ENCODE measurements around the gene MMP17.
"Not testable (repeated sequence)": the region's sequence is repeated elsewhere in the genome, so short reads cannot be mapped to it uniquely, and the experiment has no call there.

The MMP17 gene

DNA sequence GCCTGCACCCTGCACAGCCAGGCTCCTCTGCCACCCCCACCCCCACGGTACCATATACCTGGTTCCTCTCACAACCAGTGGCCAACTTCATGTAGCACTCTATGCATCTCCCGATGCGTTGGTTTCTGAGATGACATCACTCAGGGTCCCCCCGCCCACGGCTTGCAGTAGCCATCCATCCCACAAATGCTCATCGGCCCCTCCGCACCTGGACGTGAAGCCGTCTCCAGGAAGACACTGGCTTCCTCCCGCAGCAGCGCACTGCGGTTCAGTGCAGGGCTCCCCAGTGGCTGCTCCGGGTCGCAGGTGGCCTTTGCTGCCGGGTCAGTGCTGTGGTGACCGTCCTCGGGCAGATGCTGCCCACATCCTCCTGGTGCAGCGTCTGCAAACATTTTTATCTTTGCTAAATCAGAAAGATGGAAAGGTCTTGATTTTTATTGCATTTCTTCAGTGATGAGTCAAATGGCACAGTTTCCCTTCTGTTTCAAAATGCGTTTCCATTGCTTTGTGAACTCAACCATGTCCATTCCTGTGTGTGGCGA is 27.5 kb upstream of the MMP17 start:
- DNase-seq, result no peak

DNA sequence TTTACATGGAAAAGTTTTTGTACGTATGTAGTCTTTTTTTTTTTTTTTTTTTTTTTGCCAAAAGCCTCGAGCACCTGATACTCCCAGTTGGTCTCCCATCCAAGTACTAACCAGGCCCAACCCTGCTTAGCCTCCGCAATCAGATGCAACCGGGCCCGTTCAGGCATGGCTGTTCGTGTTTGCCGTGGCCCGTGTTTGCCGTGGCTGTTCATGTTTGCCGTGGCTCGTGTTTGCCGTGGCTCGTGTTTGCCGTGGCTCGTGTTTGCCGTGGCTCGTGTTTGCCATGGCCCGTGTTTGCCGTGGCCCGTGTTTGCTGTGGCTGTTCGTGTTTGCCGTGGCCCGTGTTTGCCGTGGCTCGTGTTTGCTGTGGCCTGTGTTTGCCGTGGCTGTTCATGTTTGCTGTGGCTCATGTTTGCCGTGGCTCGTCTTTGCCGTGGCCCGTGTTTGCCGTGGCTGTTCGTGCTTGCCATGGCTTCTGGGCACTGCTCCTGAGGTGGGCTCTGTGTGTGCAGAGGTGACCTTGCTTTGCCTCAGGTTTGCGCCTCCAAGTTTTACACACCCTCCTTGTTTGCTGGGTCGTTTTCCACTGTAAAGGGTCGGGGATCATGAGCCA is 26.8 kb upstream of the MMP17 start:
- no peak for DNase-seq

DNA sequence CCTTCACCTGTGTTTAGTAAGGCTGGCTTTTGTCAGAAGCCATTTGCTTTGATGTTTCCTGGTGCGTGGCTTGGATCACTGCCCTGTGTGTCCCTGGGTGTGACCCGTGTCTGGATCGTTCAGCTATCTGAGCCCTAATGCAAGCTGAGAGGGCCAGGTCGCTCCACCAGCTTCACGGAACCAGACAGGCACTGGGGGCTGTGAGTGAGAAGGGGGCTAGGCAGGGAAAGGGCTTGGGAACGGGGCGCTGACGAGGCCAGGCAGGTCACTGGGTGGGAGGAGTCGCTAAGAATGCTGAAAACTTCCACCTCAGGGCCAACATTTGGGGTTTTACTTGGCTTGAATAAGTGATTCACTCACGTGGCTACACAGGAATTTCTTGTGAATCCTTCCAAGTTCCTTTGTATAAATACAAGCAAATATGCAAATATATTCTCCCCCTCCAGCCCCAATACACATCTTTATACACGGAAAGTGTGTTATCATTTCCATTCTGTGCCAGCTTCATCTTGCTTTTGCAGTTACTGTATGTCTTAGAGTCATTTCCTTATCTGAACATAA is 24.2 kb upstream of the MMP17 start:
- DNase-seq, result peak in 3 of 4 experiments; percentile 11 to 38 (median 35)

DNA sequence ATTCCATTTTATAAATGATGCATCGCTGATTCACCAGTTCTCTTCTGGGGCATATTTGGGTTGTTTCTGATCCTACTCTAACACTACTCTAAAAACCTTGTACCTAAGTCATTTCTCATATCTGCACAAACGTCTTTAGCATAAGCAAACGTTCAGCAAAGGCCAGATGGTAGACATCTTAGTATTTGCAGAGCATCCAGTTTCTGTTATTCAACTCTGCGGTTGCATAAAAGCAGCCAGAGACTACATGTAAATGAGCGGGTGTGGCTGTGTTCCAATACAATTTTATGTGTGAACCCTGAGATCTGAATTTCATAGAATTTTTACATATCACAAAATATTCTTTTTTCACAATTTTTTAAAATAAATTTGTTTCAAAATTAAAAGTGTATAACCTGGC is 22.8 kb upstream of the MMP17 start:
- DNase-seq, result no peak

DNA sequence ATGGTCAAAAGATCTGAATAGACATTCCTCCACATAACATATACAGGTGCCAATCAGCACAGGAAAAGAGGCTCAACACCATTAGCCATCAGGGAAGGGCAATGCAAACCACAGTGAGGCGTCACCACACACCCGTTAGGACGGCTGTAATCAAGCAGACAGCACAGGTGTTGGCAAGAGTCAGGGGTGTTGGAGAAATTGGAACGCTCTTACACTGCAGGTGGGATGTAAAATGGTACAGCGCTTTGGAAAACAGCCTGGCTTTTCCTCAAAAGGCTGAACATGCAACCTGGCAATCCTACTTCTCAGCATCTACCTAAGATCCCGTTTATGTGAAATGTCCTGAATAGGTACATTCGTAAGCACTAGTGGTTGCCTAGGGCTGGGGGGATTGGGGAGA is 21.5 kb upstream of the MMP17 start:
- no peak for DNase-seq

DNA sequence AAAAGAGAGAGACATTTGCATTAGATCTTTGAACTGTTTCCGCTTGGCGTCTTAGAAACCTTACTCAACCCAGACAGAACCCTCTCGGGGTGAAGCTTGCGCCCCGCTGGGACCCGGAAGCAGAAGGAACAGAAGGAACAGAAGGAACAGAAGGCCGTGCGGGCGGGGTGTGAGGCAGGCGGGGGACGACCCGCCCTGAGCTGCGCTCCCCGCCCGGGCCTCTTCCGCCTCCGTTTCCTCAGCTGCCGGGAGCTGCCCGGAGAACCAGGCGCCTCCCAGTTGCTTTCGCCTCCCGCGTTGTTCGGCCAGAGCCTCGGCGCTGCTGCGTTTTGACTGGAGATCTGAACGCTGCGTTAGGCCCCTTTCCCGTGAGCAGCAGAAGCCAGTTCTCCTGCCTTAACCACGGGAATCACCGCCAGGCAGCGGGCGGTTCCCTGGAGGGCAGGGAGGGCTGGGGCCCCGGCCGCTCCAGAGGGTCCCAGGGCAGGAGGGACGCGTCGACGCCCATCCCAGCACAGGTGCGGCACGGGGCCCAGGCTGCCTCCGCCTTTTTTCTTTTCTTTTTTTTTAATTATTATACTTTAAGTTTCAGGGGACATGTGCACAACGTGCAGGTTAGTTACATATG is 19.3 kb upstream of the MMP17 start:
- DNase-seq, result peak; percentile 56 to 83 (median 68)

DNA sequence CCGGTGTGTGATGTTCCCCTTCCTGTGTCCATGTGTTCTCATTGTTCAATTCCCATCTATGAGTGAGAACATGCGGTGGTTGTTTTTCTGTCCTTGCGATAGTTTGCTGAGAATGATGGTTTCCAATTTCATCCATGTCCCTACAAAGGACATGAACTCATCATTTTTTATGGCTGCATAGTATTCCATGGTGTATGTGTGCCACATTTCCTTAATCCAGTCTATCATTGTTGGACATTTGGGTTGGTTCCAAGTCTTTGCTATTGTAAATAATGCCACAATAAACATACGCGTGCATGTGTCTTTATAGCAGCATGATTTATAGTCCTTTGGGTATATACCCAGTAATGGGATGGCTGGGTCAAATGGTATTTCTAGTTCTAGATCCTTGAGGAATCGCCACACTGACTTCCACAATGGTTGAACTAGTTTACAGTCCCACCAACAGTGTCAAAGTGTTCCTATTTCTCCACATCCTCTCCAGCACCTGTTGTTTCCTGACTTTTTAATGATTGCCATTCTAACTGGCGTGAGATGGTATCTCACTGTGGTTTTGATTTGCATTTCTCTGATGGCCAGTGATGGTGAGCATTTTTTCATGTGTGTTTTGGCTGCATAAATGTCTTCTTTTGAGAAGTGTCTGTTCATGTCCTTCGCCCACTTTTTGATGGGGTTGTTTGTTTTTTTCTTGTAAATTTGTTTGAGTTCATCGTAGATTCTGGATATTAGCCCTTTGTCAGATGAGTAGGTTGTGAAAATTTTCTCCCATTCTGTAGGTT is 18.5 kb upstream of the MMP17 start:
- not testable (repeated sequence) for DNase-seq

DNA sequence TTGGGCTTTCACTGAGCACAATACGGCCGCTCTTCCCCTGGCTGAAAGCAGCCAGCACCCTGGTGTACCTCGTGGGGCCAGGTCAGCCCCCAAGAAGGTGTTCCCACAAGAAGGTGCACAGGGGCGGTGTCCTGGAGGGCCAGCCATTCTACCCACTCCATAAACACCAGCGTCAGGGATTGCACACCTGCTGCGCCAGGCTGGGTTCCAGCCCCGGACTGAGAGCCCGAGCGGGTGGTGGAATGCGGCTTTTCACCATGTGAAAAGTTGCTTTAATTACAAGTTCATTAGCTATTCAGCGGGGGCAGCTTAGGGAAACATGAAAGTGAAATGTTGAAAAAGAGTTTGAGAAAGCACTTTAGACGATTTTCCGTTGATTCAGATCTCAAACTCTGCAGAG is 17.5 kb upstream of the MMP17 start:
- DNase-seq, result no peak

DNA sequence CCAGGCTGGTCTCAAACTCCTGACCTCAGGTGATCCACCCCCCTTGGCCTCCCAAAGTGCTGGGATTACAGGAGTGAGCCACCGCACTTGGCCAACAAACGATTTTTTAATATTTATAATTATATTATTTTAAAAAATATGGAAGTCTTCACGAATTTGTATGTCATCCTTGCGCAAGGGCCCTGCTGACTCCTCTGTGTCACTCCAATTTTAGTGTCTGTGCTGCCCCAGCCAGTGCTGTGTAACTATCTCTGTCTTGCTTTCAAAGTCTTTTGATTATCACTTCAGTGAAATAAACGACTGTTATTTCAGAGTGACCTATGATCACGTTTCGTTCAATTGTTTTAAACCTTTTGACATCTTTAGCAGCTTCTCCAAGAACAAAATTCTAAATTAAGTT is 13.1 kb upstream of the MMP17 start:
- peak; percentile 28 to 53 (median 49) for DNase-seq

DNA sequence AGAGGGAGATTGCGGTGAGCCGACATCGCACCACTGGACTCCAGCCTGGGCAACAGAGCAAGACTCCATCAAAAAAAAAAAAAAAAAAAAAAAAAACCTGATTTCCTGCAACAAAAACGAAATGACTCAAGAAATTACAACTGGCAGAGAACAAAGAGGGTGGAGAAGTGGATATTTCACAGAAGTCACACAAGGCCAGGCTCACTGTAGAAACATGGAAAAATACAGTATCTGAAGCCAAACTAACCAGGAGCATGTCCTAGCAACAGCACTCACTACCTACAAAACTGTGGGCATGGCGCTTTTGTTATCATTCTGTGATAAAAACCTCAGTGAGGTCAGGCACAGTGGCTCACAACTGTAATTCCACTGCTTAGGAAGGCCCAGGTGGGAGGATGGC is 11.7 kb upstream of the MMP17 start:
- no peak for DNase-seq

DNA sequence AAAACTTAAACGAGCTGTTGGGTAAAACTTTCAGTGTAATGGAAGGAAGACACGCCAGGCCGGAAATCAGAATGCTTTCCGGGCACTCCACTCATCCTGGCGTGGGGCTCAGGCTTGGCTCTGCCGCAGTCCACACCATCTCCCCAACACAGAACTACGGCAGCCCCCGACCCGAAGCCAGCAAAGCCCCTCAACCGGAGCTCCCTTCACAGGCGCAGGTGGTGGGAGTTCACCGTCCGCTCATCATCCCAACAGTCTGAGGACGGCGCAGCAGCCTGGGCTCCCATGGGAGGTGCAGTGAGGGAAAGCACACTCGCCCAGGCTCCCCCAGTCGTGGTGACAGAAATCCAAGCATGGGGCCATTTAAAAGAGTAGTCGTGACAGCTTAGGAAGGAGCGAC is 11.0 kb upstream of the MMP17 start:
- no peak for DNase-seq

DNA sequence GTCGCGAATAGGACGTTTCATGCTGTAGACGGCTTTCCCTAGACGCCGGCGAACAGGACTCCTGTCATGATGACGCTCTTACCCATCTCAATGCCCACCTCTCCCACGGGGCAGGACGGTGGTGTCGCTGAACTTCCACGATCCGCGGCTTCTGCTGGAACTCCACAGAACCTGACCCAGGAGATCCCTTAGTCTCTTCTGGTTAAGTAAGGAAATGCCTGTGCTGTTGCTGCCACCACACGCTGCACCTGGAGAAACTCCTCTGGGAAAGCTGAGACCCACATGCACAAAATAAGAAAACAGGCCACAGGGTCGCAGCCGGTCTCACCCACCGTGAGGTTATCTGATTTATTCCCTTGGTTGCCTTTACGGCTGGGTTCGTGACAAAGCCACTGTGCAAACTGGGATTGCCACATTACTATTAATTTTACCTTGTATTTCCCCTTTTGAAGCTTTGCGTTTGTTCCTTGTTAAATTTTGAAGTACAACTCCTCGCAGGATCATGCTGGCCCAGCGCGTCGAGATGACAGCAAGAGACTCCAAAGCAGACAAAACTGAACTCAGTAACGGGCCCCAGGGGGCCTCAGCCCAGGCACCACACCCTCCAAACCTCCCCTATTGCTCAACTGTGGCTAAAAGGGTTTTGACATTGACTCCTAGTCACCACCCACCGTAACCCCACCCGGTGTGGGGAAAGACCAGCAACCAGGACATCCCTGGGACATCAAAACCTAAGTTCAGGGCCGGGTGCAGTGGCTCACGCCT is 9.2 kb upstream of the MMP17 start:
- DNase-seq, result peak; percentile 38 to 71 (median 62)

DNA sequence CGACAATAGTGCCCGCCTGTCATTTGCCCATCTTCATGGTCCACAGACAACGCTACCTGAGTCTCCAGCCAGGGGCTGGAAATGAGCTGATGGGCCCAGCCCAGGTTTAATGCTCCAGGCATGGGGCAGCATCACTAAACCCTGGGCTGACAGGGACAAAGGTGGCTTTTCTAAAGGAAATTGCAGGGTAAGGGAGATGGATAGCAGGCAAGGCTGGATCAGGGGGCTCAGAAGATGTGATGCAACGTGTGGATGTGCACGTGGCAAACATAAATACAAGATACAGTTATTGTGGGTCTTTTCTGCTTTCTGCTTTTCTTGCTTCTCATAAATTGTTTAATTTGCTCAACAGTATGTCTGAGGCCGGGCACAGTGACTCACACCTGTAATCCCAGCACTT is 3.7 kb upstream of the MMP17 start:
- DNase-seq, result no peak

DNA sequence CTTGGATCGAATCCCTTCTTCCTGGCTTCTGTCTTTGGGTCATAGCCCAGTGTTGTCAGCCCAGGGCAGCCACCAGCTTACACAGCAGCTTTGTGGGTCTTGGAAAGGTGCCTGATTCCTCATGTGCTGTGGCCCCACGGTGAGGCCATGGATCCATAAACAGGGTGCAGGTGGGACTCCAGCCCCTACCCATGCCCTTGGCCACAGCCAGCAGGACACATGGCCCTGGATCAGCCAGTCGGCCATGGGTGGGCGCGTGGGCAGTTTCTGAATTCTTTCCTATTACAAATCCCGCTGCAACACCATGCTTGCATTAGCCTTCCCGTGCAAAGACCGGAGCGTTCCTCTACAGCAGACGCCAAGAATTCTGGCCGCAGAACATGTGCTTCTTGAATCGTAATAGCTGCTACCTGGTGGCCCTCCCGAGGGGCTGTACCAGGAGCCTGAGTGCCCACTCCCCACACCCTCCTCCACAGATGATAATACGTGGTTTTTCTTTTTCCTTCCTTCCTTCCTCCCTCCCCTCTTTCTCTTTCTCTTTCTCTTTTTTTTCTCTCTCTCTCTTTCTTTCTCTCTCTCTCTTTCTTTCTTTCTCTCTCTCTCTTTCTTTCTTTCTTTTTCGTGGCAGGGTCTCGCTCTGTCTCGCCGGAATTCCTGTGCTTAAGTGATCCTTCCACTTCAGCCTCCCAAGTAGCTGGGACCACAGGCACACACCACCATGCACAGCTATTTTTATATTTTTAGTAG is 2.9 kb upstream of the MMP17 start:
- no peak for DNase-seq

DNA sequence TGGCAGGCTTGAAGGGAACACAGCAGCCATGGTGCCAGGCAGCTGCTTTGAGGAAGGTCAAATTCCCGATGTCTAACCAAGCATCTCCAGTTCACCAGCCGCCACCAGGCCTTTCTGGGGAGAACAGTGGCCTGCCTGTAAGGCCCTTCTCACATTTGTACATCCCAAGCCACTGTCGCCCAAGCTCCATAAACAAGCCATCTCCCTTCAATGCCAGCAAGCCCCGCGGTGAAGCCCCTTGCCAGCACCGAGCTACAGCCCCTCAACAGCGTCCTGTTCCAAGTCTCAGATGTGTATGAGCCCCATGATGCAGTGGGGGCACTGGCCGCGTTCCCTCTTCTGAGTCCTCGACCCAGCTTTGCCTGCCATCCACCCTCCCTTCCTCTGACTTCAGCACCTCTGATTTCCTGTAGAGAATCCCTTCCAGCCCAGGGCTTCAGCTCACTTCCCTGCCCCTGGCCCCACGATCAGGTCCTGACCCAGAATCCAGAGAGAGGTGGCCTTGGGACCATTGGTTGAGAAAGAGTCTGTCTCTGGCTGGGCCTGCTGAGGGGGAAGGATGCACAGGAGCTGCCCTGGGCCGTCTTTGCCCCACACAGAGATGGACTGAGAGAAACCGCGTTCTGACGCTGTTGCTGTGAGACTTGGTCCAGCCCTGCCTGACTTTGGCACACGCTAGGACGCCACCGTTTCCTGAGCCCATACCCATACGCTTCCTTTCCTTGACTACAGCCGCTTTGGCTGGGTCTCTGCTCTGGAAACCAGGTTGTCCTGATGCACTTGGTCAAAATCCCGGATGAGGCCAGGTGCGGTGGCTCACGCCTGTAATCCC is 1.9 kb upstream of the MMP17 start:
- no peak for DNase-seq

DNA sequence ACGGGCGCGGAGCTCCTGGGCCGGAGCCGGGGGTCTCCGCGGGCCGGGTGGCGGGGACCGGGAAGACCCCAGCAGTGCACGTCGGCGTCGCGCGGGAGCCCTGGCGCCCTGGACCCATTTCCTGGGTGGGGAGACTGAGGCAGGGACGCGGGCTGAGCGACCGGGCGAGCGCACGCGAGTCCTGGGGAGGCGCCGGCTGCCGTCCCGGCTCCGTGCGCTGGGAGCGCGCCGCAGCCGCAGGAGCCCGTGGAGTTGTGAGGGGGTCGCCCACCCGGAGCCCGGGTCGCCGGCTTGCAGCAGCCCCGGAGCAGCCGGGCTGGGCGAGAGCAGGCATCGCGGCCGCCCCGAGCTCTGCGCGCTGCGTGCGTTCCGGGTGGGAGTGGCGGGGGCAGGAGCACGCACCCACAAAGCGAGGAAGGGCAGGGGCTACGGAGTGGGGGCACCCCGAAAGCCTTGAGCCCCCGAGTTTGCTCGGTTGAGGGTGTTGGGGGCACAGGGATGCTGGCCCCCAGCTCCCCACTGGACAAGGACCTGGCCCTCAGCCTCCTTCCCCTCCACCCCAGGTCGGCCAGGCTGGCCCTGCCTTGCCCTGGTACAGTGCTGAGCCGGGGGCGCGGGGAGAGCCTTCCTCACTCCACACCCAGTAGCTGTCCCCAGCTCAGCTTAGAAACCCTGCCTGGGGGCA is 620 bp downstream of the MMP17 start:
- peak in 3 of 4 experiments; percentile 21 to 39 (median 23) for DNase-seq

DNA sequence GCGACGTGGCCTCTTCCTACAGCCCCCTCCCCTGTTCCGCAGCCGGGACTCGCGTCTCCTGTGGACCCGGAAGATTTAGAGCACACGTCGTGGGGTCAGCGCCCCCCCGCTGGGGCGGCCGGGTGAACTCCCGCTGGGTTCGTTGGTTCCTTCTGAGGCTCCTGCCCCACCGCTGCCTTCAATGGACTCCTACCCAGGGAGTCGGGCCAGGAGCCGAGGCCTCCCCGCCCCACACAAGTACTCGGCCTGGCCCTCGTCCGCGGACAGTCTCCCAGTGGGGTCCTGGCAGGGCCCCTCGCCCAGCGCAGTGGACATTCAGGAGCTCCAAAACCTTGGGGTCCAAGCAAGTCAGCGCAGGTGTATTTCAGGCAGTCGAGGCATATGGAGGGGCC is 1.2 kb downstream of the MMP17 start:
- DNase-seq, result peak; percentile 20 to 50 (median 43)

DNA sequence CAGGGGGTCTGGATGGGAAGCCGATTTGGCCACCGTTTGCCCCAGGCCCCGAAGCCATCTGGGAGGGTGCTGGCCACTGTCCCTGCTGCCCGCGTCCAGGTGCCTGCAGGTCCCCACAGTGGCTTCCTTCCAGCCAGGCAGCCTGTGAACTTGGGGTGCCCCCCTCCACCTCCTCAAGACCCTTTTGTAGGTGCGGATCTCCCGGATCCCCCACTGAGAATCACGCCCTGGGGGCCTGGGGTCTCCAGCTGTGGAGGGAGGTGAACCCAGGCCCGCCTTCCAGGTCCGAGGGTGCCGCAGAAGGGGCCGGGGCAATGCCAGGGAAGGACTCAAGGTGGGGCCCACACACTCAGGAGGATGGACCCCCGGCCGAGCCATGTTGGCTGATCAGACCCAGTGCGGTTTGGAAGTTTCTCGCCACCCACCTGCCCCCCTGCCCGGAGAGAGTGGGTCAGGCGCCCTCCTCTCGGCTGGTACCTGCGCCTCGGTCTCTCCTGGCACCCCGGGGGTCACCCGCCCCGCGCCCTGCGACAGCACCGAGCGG is 1.7 kb downstream of the MMP17 start:
- no peak for DNase-seq

DNA sequence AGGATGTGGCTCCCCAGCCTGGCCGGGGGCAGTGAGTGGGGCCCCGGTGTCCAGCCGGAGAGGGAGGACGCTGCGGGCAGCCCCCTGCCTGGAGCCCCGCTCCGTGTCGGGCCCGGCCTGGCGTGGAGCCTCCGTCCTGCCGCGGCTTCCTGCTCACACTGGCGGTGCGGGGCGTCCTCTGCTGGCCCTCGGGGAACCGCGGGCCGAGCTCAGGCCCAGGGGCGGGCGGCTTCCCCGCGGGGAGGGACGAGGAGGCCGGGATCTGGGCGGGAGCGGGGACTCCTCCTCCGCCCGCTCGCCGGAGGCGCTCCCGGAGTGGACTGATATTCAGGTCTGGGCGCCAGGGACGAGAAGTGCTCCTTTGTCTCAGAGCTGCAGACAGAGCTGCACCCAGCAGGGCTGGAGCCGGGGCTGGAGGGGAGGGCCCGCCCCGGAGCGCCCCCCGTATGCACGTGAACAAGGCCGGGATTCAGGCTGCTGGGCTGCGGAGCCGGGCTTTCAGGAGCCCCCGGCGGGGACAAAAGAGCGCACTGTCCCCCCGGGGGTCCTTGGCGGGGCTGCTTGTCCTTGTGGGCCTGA is 2.2 kb downstream of the MMP17 start:
- DNase-seq, result peak; percentile 87 to 95 (median 91)

All from suppressor macrophage (primary cell).